GM12878 (cell line): ENCODE data around the gene ZBTB7B. TPM values are rescaled to one million over a fixed set of nuclear protein-coding genes. Genes with fewer than 3 reads are reported as not detected.

Source experiments
- ASH2L ChIP-seq: fragments of 300-600, 200-600 bp; sonication (generic); IDR thresholded peaks from 2 replicates; pipeline ENCODE4 v1.6.1; 2017; ENCODE audit warnings: low read depth, mild to moderate bottlenecking, borderline replicate concordance
- CEBPB ChIP-seq, 2 experiments: fragments of 150-350 bp in 1 of 2; IDR thresholded peaks; 2 replicates each; pipeline ENCODE4 v1.6.1; 2012 to 2014; ENCODE audit warnings: low read depth in 2 of 2, low read length in 2 of 2, borderline replicate concordance in 1 of 2, inconsistent platforms in 1 of 2
- CEBPZ ChIP-seq: fragments of 150-350 bp; IDR thresholded peaks from 2 replicates; pipeline ENCODE4 v1.6.1; 2016; ENCODE audit warnings: low read depth, low read length
- CREB1 ChIP-seq: IDR thresholded peaks from 2 replicates; pipeline ENCODE4 v1.6.1; 2012; ENCODE audit warnings: low read depth, mild to moderate bottlenecking, inconsistent platforms
- PAX8 ChIP-seq: fragments of 450-650 bp; IDR thresholded peaks from 2 replicates; pipeline ENCODE4 v1.6.1; 2017; ENCODE audit warnings: mild to moderate bottlenecking, moderate library complexity
- ZNF207 ChIP-seq: fragments of 450-650 bp; IDR thresholded peaks from 2 replicates; pipeline ENCODE4 v1.6.1; 2014; ENCODE audit warnings: antibody characterized with exemption, mild to moderate bottlenecking, borderline replicate concordance
- ZNF274 ChIP-seq: IDR thresholded peaks from one replicate; pipeline ENCODE4 v1.8.0; 2011; ENCODE audit not compliant: insufficient read length, insufficient read depth
- polyA plus RNA-seq, 11 experiments: library from polyadenylated mRNA; depleted of rRNA in 4 of 11; unstranded in 6 of 11; stranded (reverse) in 5 of 11; fragments of >200 nt; fragmentation: Nextera tagmentation in 4 of 11; fragmentation: Illumina TruSeq in 1 of 11; extraction: Ambion mirVana in 4 of 11; extraction: Trizol in 1 of 11; gene quantifications; 1 replicate in 1 of 11; 2 replicates in 10 of 11; pipeline versions ENCODE4 v1.2.1 to v1.2.3, GENCODE V29; 2011 to 2016; ENCODE audit warnings: inconsistent platforms in 2 of 11, missing spikeins in 2 of 11, low read depth in 1 of 11
- total RNA-seq, 4 experiments: library from RNA; depleted of rRNA in 3 of 4; stranded (reverse); fragments of >200 nt in 3 of 4; fragmentation: Illumina TruSeq in 1 of 4; extraction: Trizol in 1 of 4; gene quantifications; 2 replicates each; pipeline versions ENCODE4 v1.2.1 to v1.2.3, GENCODE V29; 2013 to 2021
- TF ChIP-seq, protein P1 (sequence below): fragments of 450-650 bp; IDR thresholded peaks from 2 replicates; pipeline ENCODE4 v1.6.1; 2017; ENCODE audit warnings: mild to moderate bottlenecking
- TF ChIP-seq, protein P2 (sequence below): fragments of 450-650 bp; formaldehyde crosslinking; IDR thresholded peaks from 2 replicates; pipeline ENCODE4 v1.4.0; 2020; ENCODE audit warnings: mild to moderate bottlenecking, moderate library complexity

ZBTB7B gene
- total and polyA plus RNA-seq, 10 of the 15 experiments (the other 5 are each of a cell fraction or from before 2014, with no cell fraction given) = 0.11 to 44.9 (median 11.3) TPM

GRCh38 chr1:155057104-155057503, 54.5 kb downstream of the ZBTB7B start (continued):
- TF ChIP-seq, protein P1, sequence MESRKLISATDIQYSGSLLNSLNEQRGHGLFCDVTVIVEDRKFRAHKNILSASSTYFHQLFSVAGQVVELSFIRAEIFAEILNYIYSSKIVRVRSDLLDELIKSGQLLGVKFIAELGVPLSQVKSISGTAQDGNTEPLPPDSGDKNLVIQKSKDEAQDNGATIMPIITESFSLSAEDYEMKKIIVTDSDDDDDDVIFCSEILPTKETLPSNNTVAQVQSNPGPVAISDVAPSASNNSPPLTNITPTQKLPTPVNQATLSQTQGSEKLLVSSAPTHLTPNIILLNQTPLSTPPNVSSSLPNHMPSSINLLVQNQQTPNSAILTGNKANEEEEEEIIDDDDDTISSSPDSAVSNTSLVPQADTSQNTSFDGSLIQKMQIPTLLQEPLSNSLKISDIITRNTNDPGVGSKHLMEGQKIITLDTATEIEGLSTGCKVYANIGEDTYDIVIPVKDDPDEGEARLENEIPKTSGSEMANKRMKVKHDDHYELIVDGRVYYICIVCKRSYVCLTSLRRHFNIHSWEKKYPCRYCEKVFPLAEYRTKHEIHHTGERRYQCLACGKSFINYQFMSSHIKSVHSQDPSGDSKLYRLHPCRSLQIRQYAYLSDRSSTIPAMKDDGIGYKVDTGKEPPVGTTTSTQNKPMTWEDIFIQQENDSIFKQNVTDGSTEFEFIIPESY = no peak
- TF ChIP-seq, protein P2, sequence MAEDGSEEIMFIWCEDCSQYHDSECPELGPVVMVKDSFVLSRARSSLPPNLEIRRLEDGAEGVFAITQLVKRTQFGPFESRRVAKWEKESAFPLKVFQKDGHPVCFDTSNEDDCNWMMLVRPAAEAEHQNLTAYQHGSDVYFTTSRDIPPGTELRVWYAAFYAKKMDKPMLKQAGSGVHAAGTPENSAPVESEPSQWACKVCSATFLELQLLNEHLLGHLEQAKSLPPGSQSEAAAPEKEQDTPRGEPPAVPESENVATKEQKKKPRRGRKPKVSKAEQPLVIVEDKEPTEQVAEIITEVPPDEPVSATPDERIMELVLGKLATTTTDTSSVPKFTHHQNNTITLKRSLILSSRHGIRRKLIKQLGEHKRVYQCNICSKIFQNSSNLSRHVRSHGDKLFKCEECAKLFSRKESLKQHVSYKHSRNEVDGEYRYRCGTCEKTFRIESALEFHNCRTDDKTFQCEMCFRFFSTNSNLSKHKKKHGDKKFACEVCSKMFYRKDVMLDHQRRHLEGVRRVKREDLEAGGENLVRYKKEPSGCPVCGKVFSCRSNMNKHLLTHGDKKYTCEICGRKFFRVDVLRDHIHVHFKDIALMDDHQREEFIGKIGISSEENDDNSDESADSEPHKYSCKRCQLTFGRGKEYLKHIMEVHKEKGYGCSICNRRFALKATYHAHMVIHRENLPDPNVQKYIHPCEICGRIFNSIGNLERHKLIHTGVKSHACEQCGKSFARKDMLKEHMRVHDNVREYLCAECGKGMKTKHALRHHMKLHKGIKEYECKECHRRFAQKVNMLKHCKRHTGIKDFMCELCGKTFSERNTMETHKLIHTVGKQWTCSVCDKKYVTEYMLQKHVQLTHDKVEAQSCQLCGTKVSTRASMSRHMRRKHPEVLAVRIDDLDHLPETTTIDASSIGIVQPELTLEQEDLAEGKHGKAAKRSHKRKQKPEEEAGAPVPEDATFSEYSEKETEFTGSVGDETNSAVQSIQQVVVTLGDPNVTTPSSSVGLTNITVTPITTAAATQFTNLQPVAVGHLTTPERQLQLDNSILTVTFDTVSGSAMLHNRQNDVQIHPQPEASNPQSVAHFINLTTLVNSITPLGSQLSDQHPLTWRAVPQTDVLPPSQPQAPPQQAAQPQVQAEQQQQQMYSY = no peak
- no peak for TF ChIP-seq CEBPB (IDR thresholded peaks at IDR 0.05; ENCODE audit: borderline replicate concordance in 1 of 2, low read depth in 2 of 2, low read length in 2 of 2)
- TF ChIP-seq ZNF207 = no peak
- TF ChIP-seq ASH2L = no peak
- no peak for TF ChIP-seq PAX8
- no peak for TF ChIP-seq ZNF274
- TF ChIP-seq CEBPZ = no peak
- no peak for TF ChIP-seq CREB1
- TF ChIP-seq, all 136 proteins: peak for 0
